ENCODE results near the gene GBP3. TPM values are rescaled to one million over a fixed set of nuclear protein-coding genes. Genes with fewer than 3 reads are reported as not detected.

The GBP3 gene
- total and polyA plus RNA-seq, 4 donors: 2.0 to 8.8 (median 4.4) TPM

- Histone ChIP-seq H3K9ac (ENCODE audit: low read depth in 1 of 2, low read length in 2 of 2) (no peak overlapping the region), H3K27me3 (ENCODE audit: control insufficient read depth in 4 of 4, insufficient read depth in 4 of 4, low read length in 3 of 4) (no peaks in the 10 kb centered on the region), H3K4me3 (ENCODE audit: low read depth in 1 of 3, low read length in 3 of 3) (no peak overlapping the region), H3K4me1 (ENCODE audit: control insufficient read depth in 4 of 4, insufficient read depth in 4 of 4, low read length in 3 of 4) (peaks cover 3 to 10% (median 8%) of the 10 kb centered on the region in 4 donors), H3K27ac (ENCODE audit: low read depth in 1 of 2, low read length in 2 of 2) (peak overlapping the region in 1 of 2 donors; percentile 28), H3K36me3 (ENCODE audit: control insufficient read depth in 4 of 4, insufficient read depth in 3 of 4, low read depth in 1 of 4, low read length in 3 of 4) (peaks cover 0 to 8% (median 1%) of the 10 kb centered on the region in 4 donors), H3K9me3 (ENCODE audit: control insufficient read depth in 4 of 4, low read length in 3 of 4) (no peaks in the 10 kb centered on the region)
- 98% methylated on average over 1 of the region's 1 CpG for WGBS
- no peak for DNase-seq (ENCODE audit: low spot score)
- TF ChIP-seq SP1 (IDR thresholded peaks at IDR 0.05): no peak
- TF ChIP-seq TAF1 (conservative IDR thresholded peaks at IDR 0.05): no peak
- TF ChIP-seq YY1 (IDR thresholded peaks at IDR 0.05): peak; percentile 38
- no peak for TF ChIP-seq MAX (IDR thresholded peaks at IDR 0.05)
- no peak for TF ChIP-seq HNF4A (conservative IDR thresholded peaks at IDR 0.05)
Observed at GRCh38 chr1:88990426-88990825, 32.2 kb downstream of the GBP3 start.

- H3K27me3 ChIP-seq (ENCODE audit: control insufficient read depth in 4 of 4, insufficient read depth in 4 of 4, low read length in 3 of 4): no peaks in the 10 kb centered on the region
- WGBS: 95% methylated on average over 4 of the region's 4 CpGs
- no peak overlapping the region for H3K9ac ChIP-seq (ENCODE audit: low read depth in 1 of 2, low read length in 2 of 2)
- H3K36me3 ChIP-seq (ENCODE audit: control insufficient read depth in 4 of 4, insufficient read depth in 3 of 4, low read depth in 1 of 4, low read length in 3 of 4): peaks cover 0 to 8% (median 2%) of the 10 kb centered on the region in 4 donors
- no peak overlapping the region for H3K4me3 ChIP-seq (ENCODE audit: low read depth in 1 of 3, low read length in 3 of 3)
- H3K9me3 ChIP-seq (ENCODE audit: control insufficient read depth in 4 of 4, low read length in 3 of 4): no peaks in the 10 kb centered on the region
- peak overlapping the region; percentile 21 to 67 for H3K27ac ChIP-seq (ENCODE audit: low read depth in 1 of 2, low read length in 2 of 2)
- no peak for DNase-seq (ENCODE audit: low spot score)
- TF ChIP-seq RAD21 (IDR thresholded peaks at IDR 0.05) (no peak), NR2F2 (IDR thresholded peaks at IDR 0.05) (no peak), FOXA2 (IDR thresholded peaks at IDR 0.05) (no peak), YY1 (IDR thresholded peaks at IDR 0.05) (no peak), CTCF (IDR thresholded peaks at IDR 0.05; ENCODE audit: low read depth, low read length, missing input control) (no peak), ZBTB33 (IDR thresholded peaks at IDR 0.05) (no peak), MAX (IDR thresholded peaks at IDR 0.05) (no peak), REST (IDR thresholded peaks at IDR 0.05) (no peak), FOXA1 (IDR thresholded peaks at IDR 0.05) (no peak), SP1 (IDR thresholded peaks at IDR 0.05) (no peak), RXRA (IDR thresholded peaks at IDR 0.05) (no peak), JUND (IDR thresholded peaks at IDR 0.05) (no peak), TAF1 (conservative IDR thresholded peaks at IDR 0.05) (no peak), GABPA (IDR thresholded peaks at IDR 0.05 in 1 of 2, conservative IDR thresholded peaks at IDR 0.05 in 1 of 2) (no peak), EGR1 (IDR thresholded peaks at IDR 0.05; ENCODE audit: low read depth in 2 of 2) (no peak), HNF4G (IDR thresholded peaks at IDR 0.05) (no peak), HNF4A (conservative IDR thresholded peaks at IDR 0.05) (no peak)
- H3K4me1 ChIP-seq (ENCODE audit: control insufficient read depth in 4 of 4, insufficient read depth in 4 of 4, low read length in 3 of 4): peaks cover 10 to 27% (median 14%) of the 10 kb centered on the region in 4 donors
Observed at GRCh38 chr1:88985692-88986091, 37.0 kb downstream of the GBP3 start.
